OCI-LY3 (cell line): ENCODE measurements around the gene PTPN11.

Experiments used
- H2AFZ ChIP-seq: fragments of 200-600, 300-600 bp; shearing (Covaris generic); 2 replicates; pipeline ENCODE4 v1.6.0; 2014; ENCODE audit warnings: antibody characterized with exemption, low read depth, low read length
- H3K27ac ChIP-seq: fragments of 200-600, 300-600 bp; sonication (generic); 2 replicates; pipeline ENCODE4 v1.5.1; 2014; ENCODE audit warnings: mild to moderate bottlenecking, low read length, moderate library complexity, mixed read lengths
- H3K27me3 ChIP-seq: fragments of 200-600, 300-600 bp; sonication (generic); 2 replicates; pipeline ENCODE4 v1.6.1; 2014; ENCODE audit warnings: low read depth, low read length, mixed read lengths
- H3K36me3 ChIP-seq: fragments of 200-600, 300-600 bp; sonication (generic); replicated peaks from 2 replicates; pipeline ENCODE3; 2014; ENCODE audit warnings: low read depth, low read length, mixed read lengths
- H3K4me1 ChIP-seq: fragments of 300-600, 200-600 bp; sonication (generic); 2 replicates; pipeline ENCODE4 v1.6.1; 2014; ENCODE audit warnings: low read length, mixed read lengths
- H3K4me2 ChIP-seq: fragments of 200-600, 300-600 bp; sonication (generic); 2 replicates; pipeline ENCODE4 v1.6.1; 2014; ENCODE audit warnings: low read length, mixed read lengths
- H3K4me3 ChIP-seq: fragments of 300-600, 200-600 bp; sonication (generic); 2 replicates; pipeline ENCODE4 v1.5.1; 2014; ENCODE audit warnings: antibody characterized with exemption, mild to moderate bottlenecking, low read length, moderate library complexity
- H3K79me2 ChIP-seq: fragments of 300-600, 200-600 bp; shearing (Covaris generic); 2 replicates; pipeline ENCODE4 v1.6.1; 2014; ENCODE audit warnings: mild to moderate bottlenecking, low read length, mixed read lengths
- H3K9ac ChIP-seq: fragments of 300-600, 200-600 bp; shearing (Covaris generic); 2 replicates; pipeline ENCODE4 v1.6.0; 2014; ENCODE audit warnings: mild to moderate bottlenecking, low read length, moderate library complexity
- H3K9me3 ChIP-seq: fragments of 200-600, 300-600 bp; shearing (Covaris generic); 2 replicates; pipeline ENCODE4 v1.6.1; 2014; ENCODE audit warnings: low read length, mixed read lengths; ENCODE audit not compliant: insufficient read depth
- H4K20me1 ChIP-seq: fragments of 200-600, 300-600 bp; sonication (generic); 2 replicates; pipeline ENCODE4 v1.6.1; 2016; ENCODE audit warnings: low read length, mixed read lengths; ENCODE audit not compliant: insufficient read depth
- CTCF ChIP-seq: fragments of 200-600, 300-600 bp; sonication (generic); IDR thresholded peaks from 2 replicates; pipeline ENCODE4 v1.5.1; 2014; ENCODE audit warnings: antibody characterized with exemption, low read length, low read depth
- EZH2phosphoT487 ChIP-seq: fragments of 200-600 bp; shearing (Covaris generic); IDR thresholded peaks from 2 replicates; pipeline ENCODE4 v1.6.1; 2018; ENCODE audit warnings: antibody characterized with exemption, mixed run types, low read depth

The PTPN11 gene

GRCh38 chr12:112468046-112468445 is 49.3 kb downstream of the PTPN11 start:
- H3K4me3 ChIP-seq: no peak overlapping the region
- no peak overlapping the region for H3K27ac ChIP-seq
- H3K79me2 ChIP-seq: peaks cover 10% of the 10 kb centered on the region
- H2AFZ ChIP-seq: no peak overlapping the region
- H3K36me3 ChIP-seq: peaks cover 9% of the 10 kb centered on the region
- H3K9me3 ChIP-seq: no peaks in the 10 kb centered on the region
- peaks cover 9% of the 10 kb centered on the region for H3K4me1 ChIP-seq
- no peak overlapping the region for H3K4me2 ChIP-seq
- no peaks in the 10 kb centered on the region for H3K27me3 ChIP-seq
- TF ChIP-seq CTCF (no peak), EZH2phosphoT487 (no peak)
- H3K9ac ChIP-seq: no peak overlapping the region
- no peaks in the 10 kb centered on the region for H4K20me1 ChIP-seq

- Histone ChIP-seq H3K4me2 (no peak overlapping the region), H3K27me3 (no peaks in the 10 kb centered on the region), H3K36me3 (peaks cover 23% of the 10 kb centered on the region), H4K20me1 (no peaks in the 10 kb centered on the region), H2AFZ (no peak overlapping the region), H3K27ac (no peak overlapping the region), H3K4me3 (no peak overlapping the region), H3K79me2 (peaks cover 5% of the 10 kb centered on the region; the same call in 1 of the 2 replicates), H3K9ac (no peak overlapping the region), H3K9me3 (no peaks in the 10 kb centered on the region), H3K4me1 (no peaks in the 10 kb centered on the region)
- TF ChIP-seq CTCF (peak; percentile 28), EZH2phosphoT487 (no peak)
These were observed 54.3 kb downstream of the PTPN11 start for GRCh38 chr12:112473056-112473455.

- H3K9ac ChIP-seq: no peak overlapping the region
- no peaks in the 10 kb centered on the region for H3K9me3 ChIP-seq
- H3K27ac ChIP-seq: no peak overlapping the region
- no peaks in the 10 kb centered on the region for H3K4me1 ChIP-seq
- no peak overlapping the region for H3K4me2 ChIP-seq
- H3K79me2 ChIP-seq: no peaks in the 10 kb centered on the region
- no peak for TF ChIP-seq CTCF
- TF ChIP-seq EZH2phosphoT487: no peak
- H3K27me3 ChIP-seq: no peaks in the 10 kb centered on the region
- no peak overlapping the region for H2AFZ ChIP-seq
- H3K36me3 ChIP-seq: peaks cover 54% of the 10 kb centered on the region
- no peak overlapping the region for H3K4me3 ChIP-seq
- H4K20me1 ChIP-seq: no peaks in the 10 kb centered on the region
These were observed 60.7 kb downstream of the PTPN11 start for GRCh38 chr12:112479413-112479812.

GRCh38 chr12:112480931-112481330 is 62.2 kb downstream of the PTPN11 start:
- no peaks in the 10 kb centered on the region for H3K27me3 ChIP-seq
- H3K4me2 ChIP-seq: no peak overlapping the region
- peaks cover 46% of the 10 kb centered on the region for H3K36me3 ChIP-seq
- H4K20me1 ChIP-seq: no peaks in the 10 kb centered on the region
- H3K79me2 ChIP-seq: no peaks in the 10 kb centered on the region
- H3K4me1 ChIP-seq: no peaks in the 10 kb centered on the region
- no peak overlapping the region for H3K4me3 ChIP-seq
- H2AFZ ChIP-seq: no peak overlapping the region
- no peak for TF ChIP-seq EZH2phosphoT487
- TF ChIP-seq CTCF: no peak
- H3K9ac ChIP-seq: no peak overlapping the region
- no peaks in the 10 kb centered on the region for H3K9me3 ChIP-seq
- H3K27ac ChIP-seq: no peak overlapping the region
